ENCODE measurements around the gene IFI6. TPM values are rescaled to one million over a fixed set of nuclear protein-coding genes. Genes with fewer than 3 reads are reported as not detected.
A peak's percentile ranks its signal among the peaks of the same experiment; 100 is the strongest.

Gene IFI6
- total and polyA plus RNA-seq, 2 of the 13 experiments (the other 11 are each of a cell fraction or from before 2014, with no cell fraction given), result 12.9 to 13.2 TPM

DNA sequence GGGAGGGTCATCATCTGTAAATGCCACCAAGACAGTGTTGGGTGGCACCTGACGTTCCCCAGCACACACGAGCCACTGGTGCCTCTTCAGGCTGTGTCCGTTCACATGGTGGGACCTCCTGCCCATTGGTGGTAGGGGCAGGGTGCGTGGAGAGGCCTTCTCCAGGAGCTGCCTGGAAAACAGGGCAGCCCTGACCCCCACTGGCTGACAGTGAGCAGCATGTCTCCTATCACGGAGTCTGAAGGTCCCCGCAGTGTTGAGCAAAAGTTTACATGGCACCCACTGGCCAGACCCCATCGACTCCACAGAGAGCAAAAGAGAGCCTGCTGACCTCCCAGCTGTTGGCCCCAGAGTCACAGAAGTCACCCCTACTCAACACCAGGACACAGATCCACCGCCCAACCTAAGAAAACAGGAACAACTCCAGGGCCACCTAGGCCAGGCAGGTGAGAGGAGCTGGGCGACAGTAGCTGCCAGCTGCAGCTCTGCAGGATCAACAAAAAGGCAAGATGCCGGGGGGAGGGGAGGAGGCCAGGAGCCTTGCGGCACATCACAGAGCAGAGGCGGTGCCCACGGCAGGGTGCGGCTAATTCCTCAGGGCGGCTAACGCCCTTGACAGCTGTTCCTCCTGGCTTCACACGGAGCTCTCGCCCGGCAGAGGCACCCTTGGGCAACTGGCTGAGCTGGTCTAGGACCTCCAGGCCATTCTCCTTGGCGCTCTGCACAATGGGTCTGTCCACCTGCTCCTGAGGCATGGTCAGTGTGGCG, 14.4 kb upstream of the IFI6 start (continued):
- TF ChIP-seq ZNF562 (CRISPR knock-in tag; IDR thresholded peaks at IDR 0.05; ENCODE audit: borderline replicate concordance) (no peak), FIP1L1 (IDR thresholded peaks at IDR 0.05; ENCODE audit: borderline replicate concordance, insufficient read depth, low read depth, low read length) (no peak), ZNF709 (CRISPR knock-in tag; IDR thresholded peaks at IDR 0.05) (no peak), STAG1 (CRISPR knock-in tag; IDR thresholded peaks at IDR 0.05) (0 out of 2 replicates have a peak, but pooled peaks have one; percentile 18), MAZ (IDR thresholded peaks at IDR 0.05; ENCODE audit: borderline replicate concordance, low read depth, low read length) (no peak), MAZ (CRISPR knock-in tag; IDR thresholded peaks at IDR 0.05; ENCODE audit: low read depth) (no peak)
- TF ChIP-seq, protein P1, sequence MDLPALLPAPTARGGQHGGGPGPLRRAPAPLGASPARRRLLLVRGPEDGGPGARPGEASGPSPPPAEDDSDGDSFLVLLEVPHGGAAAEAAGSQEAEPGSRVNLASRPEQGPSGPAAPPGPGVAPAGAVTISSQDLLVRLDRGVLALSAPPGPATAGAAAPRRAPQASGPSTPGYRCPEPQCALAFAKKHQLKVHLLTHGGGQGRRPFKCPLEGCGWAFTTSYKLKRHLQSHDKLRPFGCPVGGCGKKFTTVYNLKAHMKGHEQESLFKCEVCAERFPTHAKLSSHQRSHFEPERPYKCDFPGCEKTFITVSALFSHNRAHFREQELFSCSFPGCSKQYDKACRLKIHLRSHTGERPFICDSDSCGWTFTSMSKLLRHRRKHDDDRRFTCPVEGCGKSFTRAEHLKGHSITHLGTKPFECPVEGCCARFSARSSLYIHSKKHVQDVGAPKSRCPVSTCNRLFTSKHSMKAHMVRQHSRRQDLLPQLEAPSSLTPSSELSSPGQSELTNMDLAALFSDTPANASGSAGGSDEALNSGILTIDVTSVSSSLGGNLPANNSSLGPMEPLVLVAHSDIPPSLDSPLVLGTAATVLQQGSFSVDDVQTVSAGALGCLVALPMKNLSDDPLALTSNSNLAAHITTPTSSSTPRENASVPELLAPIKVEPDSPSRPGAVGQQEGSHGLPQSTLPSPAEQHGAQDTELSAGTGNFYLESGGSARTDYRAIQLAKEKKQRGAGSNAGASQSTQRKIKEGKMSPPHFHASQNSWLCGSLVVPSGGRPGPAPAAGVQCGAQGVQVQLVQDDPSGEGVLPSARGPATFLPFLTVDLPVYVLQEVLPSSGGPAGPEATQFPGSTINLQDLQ (CRISPR knock-in tag; IDR thresholded peaks at IDR 0.05), result no peak
- TF ChIP-seq, protein P2, sequence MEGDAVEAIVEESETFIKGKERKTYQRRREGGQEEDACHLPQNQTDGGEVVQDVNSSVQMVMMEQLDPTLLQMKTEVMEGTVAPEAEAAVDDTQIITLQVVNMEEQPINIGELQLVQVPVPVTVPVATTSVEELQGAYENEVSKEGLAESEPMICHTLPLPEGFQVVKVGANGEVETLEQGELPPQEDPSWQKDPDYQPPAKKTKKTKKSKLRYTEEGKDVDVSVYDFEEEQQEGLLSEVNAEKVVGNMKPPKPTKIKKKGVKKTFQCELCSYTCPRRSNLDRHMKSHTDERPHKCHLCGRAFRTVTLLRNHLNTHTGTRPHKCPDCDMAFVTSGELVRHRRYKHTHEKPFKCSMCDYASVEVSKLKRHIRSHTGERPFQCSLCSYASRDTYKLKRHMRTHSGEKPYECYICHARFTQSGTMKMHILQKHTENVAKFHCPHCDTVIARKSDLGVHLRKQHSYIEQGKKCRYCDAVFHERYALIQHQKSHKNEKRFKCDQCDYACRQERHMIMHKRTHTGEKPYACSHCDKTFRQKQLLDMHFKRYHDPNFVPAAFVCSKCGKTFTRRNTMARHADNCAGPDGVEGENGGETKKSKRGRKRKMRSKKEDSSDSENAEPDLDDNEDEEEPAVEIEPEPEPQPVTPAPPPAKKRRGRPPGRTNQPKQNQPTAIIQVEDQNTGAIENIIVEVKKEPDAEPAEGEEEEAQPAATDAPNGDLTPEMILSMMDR (CRISPR knock-in tag; IDR thresholded peaks at IDR 0.05), result peak; percentile 58
